ES-I3 (cell line): ENCODE results near the gene ACBD6.

Experiments
- H3K36me3 ChIP-seq: 2 replicates; pipeline ENCODE4 v1.6.1; 2013; ENCODE audit warnings: mild to moderate bottlenecking, low read length, control low read depth, moderate library complexity; ENCODE audit not compliant: insufficient read depth
- H3K4me1 ChIP-seq: 2 replicates; pipeline ENCODE4 v1.6.1; 2013; ENCODE audit warnings: mild to moderate bottlenecking, control low read depth, low read length; ENCODE audit not compliant: insufficient read depth
- H3K9ac ChIP-seq: 2 replicates; pipeline ENCODE4 v1.6.1; 2013; ENCODE audit warnings: low read depth, mild to moderate bottlenecking, low read length, moderate library complexity
- H3K9me3 ChIP-seq: 2 replicates; pipeline ENCODE4 v1.6.1; 2013; ENCODE audit warnings: mild to moderate bottlenecking, low read length, moderate library complexity; ENCODE audit not compliant: control insufficient read depth, insufficient read depth

Gene ACBD6

GRCh38 chr1:180534214-180534613 lies 31.8 kb upstream of the ACBD6 start:
- H3K9me3 ChIP-seq, result no peaks in the 10 kb centered on the region
- no peaks in the 10 kb centered on the region for H3K36me3 ChIP-seq
- peaks cover 6% of the 10 kb centered on the region; the same call in 1 of the 2 replicates for H3K4me1 ChIP-seq
- H3K9ac ChIP-seq, result no peak overlapping the region

DNA sequence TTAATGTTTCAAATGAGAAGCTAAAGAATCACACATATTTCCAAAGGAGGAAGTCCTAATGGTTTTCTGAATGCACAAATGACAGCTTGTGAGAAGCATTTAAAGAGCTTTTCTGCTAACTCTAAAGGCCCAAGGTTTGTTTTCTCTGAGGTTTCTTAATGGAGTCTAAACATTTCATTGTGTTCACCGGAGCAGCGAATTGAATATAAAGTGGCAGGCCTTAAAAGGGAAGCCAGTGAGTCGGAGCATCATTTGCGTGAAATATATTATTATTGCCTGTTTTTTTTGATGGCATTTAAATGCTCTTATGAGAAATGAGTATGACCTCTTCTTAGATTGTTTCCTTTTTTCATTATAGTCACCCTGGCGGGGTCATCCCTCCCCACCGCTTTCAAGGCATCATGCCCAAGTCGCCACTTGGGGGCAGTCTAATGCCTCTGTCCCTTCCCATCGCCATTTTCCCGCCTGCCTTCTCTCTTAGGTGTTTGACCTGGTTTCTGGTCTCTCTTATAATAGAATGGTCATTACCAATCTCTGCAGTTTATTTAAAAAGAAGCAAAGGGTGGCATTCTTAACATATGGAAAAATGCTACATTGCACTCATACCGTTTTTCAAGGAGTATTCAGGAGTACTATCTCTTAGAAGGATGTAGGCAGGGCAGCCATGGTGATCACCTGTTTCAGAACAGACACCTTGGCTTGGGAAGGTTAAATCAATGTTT lies 31.1 kb upstream of the ACBD6 start:
- Histone ChIP-seq H3K4me1 (peaks cover 6% of the 10 kb centered on the region; the same call in 1 of the 2 replicates), H3K36me3 (no peaks in the 10 kb centered on the region), H3K9me3 (no peaks in the 10 kb centered on the region), H3K9ac (no peak overlapping the region)

GRCh38 chr1:180532854-180533253 lies 30.5 kb upstream of the ACBD6 start:
- Histone ChIP-seq H3K4me1 (peaks cover 6% of the 10 kb centered on the region; the same call in 1 of the 2 replicates), H3K36me3 (no peaks in the 10 kb centered on the region), H3K9me3 (no peaks in the 10 kb centered on the region), H3K9ac (no peak overlapping the region)

- H3K4me1 ChIP-seq, result peaks cover 6% of the 10 kb centered on the region
- no peaks in the 10 kb centered on the region for H3K9me3 ChIP-seq
- no peaks in the 10 kb centered on the region for H3K36me3 ChIP-seq
- no peak overlapping the region for H3K9ac ChIP-seq
These were observed 28.1 kb upstream of the ACBD6 start for GRCh38 chr1:180530501-180530900.

DNA sequence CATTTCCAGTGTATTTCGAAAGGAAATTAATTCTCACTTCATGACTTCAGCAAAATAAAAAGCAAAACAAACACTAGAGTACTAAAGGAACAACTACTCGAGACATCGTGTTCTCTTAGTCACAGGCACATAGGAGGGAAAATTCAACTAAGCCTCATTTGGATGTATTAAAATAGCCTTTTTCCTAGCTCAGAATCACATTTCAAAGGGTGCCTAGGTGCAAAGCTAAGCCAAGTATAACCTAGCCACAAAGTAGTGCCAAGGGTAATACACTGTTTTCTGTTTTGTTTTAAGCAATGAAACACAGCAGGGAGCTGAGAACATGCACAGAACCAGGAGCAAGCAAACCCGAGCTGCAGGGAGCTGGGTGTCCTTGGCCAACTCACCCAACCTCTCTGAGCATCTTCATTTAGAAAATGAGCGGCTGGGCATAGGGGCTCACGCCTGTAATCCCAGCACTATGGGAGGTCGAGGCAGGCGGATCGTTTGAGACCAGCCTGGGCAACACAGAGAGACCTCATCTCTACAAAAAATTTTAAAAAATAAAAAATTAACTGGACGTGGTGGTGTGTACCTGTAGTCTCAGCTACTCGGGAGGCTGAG lies 26.6 kb upstream of the ACBD6 start:
- H3K4me1 ChIP-seq, result peaks cover 6% of the 10 kb centered on the region
- H3K9me3 ChIP-seq, result no peaks in the 10 kb centered on the region
- no peaks in the 10 kb centered on the region for H3K36me3 ChIP-seq
- H3K9ac ChIP-seq, result no peak overlapping the region

DNA sequence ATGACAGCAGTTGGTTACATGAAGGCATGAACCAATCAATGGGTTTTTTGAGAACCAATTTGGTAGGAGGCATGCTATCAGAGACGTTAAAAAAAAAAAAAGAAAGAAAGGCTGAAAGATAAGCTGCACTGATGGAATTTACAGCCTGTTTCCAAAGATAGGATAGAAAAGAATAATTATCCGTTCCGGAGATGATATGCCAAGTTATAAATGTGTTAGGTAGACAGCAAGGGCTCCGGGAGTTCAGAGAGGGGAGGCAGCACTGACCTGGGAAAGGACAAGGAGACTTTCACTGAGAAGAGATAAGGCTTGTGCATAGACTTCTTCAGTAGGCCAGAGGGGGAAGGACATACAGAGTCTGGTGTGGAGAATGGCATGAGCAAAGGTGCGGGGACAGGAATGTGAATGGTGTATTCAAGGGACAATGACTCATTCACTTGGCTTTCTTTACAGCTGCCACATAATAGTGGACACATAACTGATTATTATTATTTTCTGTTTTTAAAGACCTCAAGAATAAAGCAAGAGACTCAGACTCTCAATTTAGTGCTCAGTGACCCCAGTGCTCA lies 24.8 kb upstream of the ACBD6 start:
- Histone ChIP-seq H3K36me3 (no peaks in the 10 kb centered on the region), H3K9ac (no peak overlapping the region), H3K4me1 (peaks cover 12% of the 10 kb centered on the region), H3K9me3 (no peaks in the 10 kb centered on the region)

DNA sequence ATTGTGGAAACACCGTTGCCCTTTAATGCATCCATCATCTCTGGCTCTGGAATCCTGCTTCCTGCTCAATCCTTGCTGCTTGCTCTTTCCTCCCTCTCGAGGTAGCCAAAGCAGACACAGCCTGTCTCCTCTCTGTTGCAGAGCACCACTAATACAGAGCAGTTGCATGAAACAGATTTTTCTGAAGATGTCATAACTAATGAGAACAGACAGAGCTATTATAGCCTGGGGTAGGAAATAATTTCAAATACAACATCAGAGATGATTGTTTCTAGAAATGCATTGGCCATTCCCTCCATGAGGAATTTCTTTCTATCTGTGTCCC lies 23.3 kb upstream of the ACBD6 start:
- Histone ChIP-seq H3K4me1 (peaks cover 21% of the 10 kb centered on the region), H3K36me3 (no peaks in the 10 kb centered on the region), H3K9me3 (no peaks in the 10 kb centered on the region), H3K9ac (no peak overlapping the region)

GRCh38 chr1:180524915-180525714 lies 22.7 kb upstream of the ACBD6 start:
- Histone ChIP-seq H3K4me1 (peaks cover 17% of the 10 kb centered on the region), H3K36me3 (no peaks in the 10 kb centered on the region), H3K9me3 (no peaks in the 10 kb centered on the region), H3K9ac (no peak overlapping the region)

- Histone ChIP-seq H3K9me3 (no peaks in the 10 kb centered on the region), H3K36me3 (no peaks in the 10 kb centered on the region), H3K4me1 (peaks cover 22% of the 10 kb centered on the region), H3K9ac (no peak overlapping the region)
These were observed 22.0 kb upstream of the ACBD6 start for GRCh38 chr1:180524160-180524914.

DNA sequence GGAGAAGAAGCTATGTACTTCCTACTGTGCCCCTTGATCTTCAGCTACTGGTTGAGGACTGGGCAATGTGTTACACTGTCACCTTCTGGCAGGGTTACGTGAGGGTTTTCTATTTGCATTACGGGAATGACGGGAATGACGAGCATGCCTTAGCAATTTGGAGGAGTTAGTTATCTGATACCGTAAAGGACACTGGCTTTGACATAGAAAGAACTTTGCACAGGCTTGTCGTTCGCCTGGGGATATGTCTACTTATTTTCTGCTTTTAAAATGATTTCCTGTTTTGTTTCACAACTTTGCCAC lies 19.8 kb upstream of the ACBD6 start:
- H3K9me3 ChIP-seq, result no peaks in the 10 kb centered on the region
- no peaks in the 10 kb centered on the region for H3K36me3 ChIP-seq
- H3K4me1 ChIP-seq, result peaks cover 22% of the 10 kb centered on the region
- no peak overlapping the region for H3K9ac ChIP-seq

DNA sequence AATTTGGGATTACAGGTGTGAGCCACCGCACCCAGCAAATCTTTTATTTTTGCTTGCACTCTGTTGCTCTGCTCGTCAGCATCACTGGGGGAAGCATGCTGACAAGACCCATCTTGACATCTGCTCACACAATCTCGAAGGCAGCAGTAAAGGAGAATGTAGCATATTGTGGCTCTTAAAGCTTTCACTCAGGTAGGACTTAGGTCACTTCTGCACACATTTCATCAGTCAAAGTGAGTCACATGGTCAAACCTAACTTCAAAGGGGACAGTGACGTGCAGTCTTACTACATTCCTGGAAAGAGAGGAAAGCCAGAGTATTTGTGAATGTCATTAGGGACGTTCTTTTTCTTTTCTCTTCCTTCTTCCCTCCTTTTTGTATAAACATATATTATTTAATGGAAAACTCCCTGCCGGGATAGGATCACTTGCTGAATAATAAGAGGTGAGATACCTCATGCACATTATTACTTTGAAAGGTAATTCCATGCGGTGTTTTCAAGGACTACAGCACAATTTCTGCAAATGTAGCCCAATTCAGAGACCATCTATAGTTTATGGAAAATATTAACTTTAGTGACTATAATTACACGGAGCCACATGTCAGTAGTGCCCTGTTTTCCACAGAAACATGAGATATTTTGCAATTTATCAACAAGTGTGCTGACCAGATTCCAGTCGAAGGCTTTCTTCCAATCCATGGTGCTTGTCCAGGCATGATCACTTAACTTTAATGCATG lies 19.3 kb upstream of the ACBD6 start:
- Histone ChIP-seq H3K4me1 (peaks cover 22% of the 10 kb centered on the region), H3K36me3 (no peaks in the 10 kb centered on the region), H3K9me3 (no peaks in the 10 kb centered on the region), H3K9ac (no peak overlapping the region)

DNA sequence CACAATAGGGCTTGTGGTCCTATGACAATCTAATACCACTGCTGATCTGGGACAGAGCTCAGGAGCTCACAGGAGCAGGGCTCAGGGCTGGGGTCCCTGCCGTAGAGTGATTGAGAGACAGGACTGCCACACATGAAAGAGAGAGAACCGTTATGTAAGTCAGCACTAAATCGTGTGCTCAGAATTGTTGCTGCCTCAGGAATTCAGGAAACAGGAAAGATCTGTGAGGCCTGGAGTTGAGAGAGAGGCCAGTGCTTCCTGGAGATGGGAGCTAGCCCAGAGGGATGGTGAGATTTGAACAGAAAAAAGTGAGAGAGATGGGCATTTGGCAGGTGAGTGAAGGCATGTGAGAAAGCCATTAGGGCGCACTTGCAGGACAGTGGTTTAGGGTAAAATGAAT lies 17.5 kb upstream of the ACBD6 start:
- Histone ChIP-seq H3K4me1 (peaks cover 27% of the 10 kb centered on the region), H3K36me3 (no peaks in the 10 kb centered on the region), H3K9me3 (no peaks in the 10 kb centered on the region), H3K9ac (no peak overlapping the region)

DNA sequence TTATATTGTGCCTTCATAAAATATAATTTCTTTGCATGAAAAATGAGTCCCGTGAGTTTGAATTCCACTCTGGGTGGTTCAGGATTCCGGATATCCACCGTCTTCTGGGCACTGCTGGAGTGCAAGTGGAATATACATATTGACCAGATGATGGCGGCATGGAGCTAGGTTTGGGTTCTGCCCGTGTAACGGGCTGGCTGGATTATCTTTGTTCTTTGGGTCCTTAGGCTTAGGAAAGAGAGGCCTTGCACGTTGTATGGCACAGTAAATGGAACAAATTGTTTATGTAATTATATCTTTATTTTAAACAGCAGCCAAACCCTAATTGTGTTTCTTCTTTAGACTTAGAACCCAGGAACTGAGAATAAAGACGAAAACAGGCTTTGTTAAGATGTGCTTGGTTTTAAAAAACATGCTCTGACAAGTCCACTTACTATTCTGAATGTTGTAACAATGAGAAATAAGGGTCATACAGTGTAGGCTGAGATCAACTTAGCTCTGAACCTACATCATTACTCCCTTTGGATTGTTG lies 13.5 kb upstream of the ACBD6 start:
- Histone ChIP-seq H3K4me1 (peaks cover 12% of the 10 kb centered on the region), H3K9ac (no peak overlapping the region), H3K36me3 (no peaks in the 10 kb centered on the region), H3K9me3 (0 out of 2 replicates have a peak, but pooled peaks cover 3% of the 10 kb centered on the region)
